HL-60 (cell line): ENCODE results near the gene PARD3.
"Not testable (repeated sequence)": the region's sequence is repeated elsewhere in the genome, so short reads cannot be mapped to it uniquely, and the experiment has no call there.

Experiments
- GABPA ChIP-seq: IDR thresholded peaks from 2 replicates; pipeline ENCODE4 v1.6.1; 2012; ENCODE audit warnings: low read depth
- POLR2AphosphoS5 ChIP-seq: IDR thresholded peaks from 2 replicates; pipeline ENCODE4 v1.6.1; 2012; ENCODE audit warnings: low read depth
- SPI1 ChIP-seq: IDR thresholded peaks from 2 replicates; pipeline ENCODE4 v1.6.1; 2012; ENCODE audit warnings: low read depth, mild to moderate bottlenecking, borderline replicate concordance
- TF ChIP-seq, protein P1 (sequence below): IDR thresholded peaks from one replicate; pipeline ENCODE4 v1.5.1; 2011; ENCODE audit warnings: low read length, control low read depth, inconsistent platforms; ENCODE audit not compliant: insufficient read depth
- TF ChIP-seq, protein P2 (sequence below): IDR thresholded peaks from 2 replicates; pipeline ENCODE4 v1.6.1; 2012; ENCODE audit warnings: low read depth; ENCODE audit not compliant: insufficient replicate concordance

DNA sequence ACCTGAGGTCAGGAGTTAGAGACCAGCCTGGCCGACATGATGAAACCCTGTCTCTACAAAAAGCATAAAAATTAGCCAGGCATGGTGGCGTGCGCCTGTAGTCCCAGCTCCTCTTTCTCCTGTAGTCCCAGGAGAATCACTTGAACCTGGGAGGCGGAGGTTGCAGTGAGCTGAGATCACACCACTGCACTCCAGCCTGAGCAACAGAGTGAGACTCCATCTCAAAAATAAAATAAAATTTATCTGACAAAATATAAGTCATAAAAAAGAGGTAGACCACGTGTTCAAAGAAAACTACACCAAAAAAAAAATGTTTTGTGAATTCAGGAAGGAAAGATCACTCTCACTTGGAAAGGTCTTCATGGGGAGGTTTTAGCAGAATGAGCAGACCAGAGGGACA, 114.3 kb downstream of the PARD3 start:
- TF ChIP-seq, protein P1, sequence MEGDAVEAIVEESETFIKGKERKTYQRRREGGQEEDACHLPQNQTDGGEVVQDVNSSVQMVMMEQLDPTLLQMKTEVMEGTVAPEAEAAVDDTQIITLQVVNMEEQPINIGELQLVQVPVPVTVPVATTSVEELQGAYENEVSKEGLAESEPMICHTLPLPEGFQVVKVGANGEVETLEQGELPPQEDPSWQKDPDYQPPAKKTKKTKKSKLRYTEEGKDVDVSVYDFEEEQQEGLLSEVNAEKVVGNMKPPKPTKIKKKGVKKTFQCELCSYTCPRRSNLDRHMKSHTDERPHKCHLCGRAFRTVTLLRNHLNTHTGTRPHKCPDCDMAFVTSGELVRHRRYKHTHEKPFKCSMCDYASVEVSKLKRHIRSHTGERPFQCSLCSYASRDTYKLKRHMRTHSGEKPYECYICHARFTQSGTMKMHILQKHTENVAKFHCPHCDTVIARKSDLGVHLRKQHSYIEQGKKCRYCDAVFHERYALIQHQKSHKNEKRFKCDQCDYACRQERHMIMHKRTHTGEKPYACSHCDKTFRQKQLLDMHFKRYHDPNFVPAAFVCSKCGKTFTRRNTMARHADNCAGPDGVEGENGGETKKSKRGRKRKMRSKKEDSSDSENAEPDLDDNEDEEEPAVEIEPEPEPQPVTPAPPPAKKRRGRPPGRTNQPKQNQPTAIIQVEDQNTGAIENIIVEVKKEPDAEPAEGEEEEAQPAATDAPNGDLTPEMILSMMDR, result not testable (repeated sequence)
- TF ChIP-seq, protein P2, sequence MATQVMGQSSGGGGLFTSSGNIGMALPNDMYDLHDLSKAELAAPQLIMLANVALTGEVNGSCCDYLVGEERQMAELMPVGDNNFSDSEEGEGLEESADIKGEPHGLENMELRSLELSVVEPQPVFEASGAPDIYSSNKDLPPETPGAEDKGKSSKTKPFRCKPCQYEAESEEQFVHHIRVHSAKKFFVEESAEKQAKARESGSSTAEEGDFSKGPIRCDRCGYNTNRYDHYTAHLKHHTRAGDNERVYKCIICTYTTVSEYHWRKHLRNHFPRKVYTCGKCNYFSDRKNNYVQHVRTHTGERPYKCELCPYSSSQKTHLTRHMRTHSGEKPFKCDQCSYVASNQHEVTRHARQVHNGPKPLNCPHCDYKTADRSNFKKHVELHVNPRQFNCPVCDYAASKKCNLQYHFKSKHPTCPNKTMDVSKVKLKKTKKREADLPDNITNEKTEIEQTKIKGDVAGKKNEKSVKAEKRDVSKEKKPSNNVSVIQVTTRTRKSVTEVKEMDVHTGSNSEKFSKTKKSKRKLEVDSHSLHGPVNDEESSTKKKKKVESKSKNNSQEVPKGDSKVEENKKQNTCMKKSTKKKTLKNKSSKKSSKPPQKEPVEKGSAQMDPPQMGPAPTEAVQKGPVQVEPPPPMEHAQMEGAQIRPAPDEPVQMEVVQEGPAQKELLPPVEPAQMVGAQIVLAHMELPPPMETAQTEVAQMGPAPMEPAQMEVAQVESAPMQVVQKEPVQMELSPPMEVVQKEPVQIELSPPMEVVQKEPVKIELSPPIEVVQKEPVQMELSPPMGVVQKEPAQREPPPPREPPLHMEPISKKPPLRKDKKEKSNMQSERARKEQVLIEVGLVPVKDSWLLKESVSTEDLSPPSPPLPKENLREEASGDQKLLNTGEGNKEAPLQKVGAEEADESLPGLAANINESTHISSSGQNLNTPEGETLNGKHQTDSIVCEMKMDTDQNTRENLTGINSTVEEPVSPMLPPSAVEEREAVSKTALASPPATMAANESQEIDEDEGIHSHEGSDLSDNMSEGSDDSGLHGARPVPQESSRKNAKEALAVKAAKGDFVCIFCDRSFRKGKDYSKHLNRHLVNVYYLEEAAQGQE, result not testable (repeated sequence)
- TF ChIP-seq POLR2AphosphoS5, SPI1, GABPA: not testable (repeated sequence)
